ENCODE results near the gene CROCC2. TPM values are rescaled to one million over a fixed set of nuclear protein-coding genes. Genes with fewer than 3 reads are reported as not detected.
A peak's percentile ranks its signal among the peaks of the same experiment; 100 is the strongest.

The CROCC2 gene
- total RNA-seq, 4 donors from 2014 or later = 0.27 to 0.83 TPM; not detected in 2

- TF ChIP-seq CTCF (IDR thresholded peaks at IDR 0.05) (no peak), POLR2A (IDR thresholded peaks at IDR 0.05) (no peak)
- Histone ChIP-seq H3K4me1 (no peaks in the 10 kb centered on the region), H3K36me3 (no peaks in the 10 kb centered on the region), H3K27me3 (no peaks in the 10 kb centered on the region), H3K27ac (no peak overlapping the region), H3K9me3 (no peaks in the 10 kb centered on the region), H3K4me3 (no peak overlapping the region)
- DNase-seq = peak in 2 of 3 donors; percentile 35 to 39
Measured at GRCh38 chr2:240935103-240935876, 29.2 kb downstream of the CROCC2 start.

- H3K27ac ChIP-seq = no peak overlapping the region
- no peak overlapping the region for H3K4me3 ChIP-seq
- DNase-seq = peak in 2 of 3 donors; percentile 16 to 30
- no peaks in the 10 kb centered on the region for H3K27me3 ChIP-seq
- H3K36me3 ChIP-seq = no peaks in the 10 kb centered on the region
- no peak for TF ChIP-seq CTCF (IDR thresholded peaks at IDR 0.05)
- TF ChIP-seq POLR2A (IDR thresholded peaks at IDR 0.05) = no peak
- no peaks in the 10 kb centered on the region for H3K4me1 ChIP-seq
- no peaks in the 10 kb centered on the region for H3K9me3 ChIP-seq
Measured at GRCh38 chr2:240936106-240936505, 30.0 kb downstream of the CROCC2 start.

GRCh38 chr2:240946046-240946445, 39.9 kb downstream of the CROCC2 start:
- Histone ChIP-seq H3K9me3 (no peaks in the 10 kb centered on the region), H3K4me3 (no peak overlapping the region), H3K4me1 (no peaks in the 10 kb centered on the region), H3K27ac (no peak overlapping the region), H3K36me3 (no peaks in the 10 kb centered on the region), H3K27me3 (no peaks in the 10 kb centered on the region)
- peak in 2 of 3 donors; percentile 29 to 33 for DNase-seq
- TF ChIP-seq CTCF (IDR thresholded peaks at IDR 0.05) = no peak
- no peak for TF ChIP-seq POLR2A (IDR thresholded peaks at IDR 0.05)

- peak in 2 of 3 donors; percentile 25 to 37 for DNase-seq
- TF ChIP-seq POLR2A (IDR thresholded peaks at IDR 0.05) = no peak
- TF ChIP-seq CTCF (IDR thresholded peaks at IDR 0.05) = no peak
- no peaks in the 10 kb centered on the region for H3K9me3 ChIP-seq
- H3K4me1 ChIP-seq = no peaks in the 10 kb centered on the region
- no peak overlapping the region for H3K27ac ChIP-seq
- H3K4me3 ChIP-seq = no peak overlapping the region
- H3K36me3 ChIP-seq = no peaks in the 10 kb centered on the region
- H3K27me3 ChIP-seq = no peaks in the 10 kb centered on the region
Measured at GRCh38 chr2:240946654-240947053, 40.5 kb downstream of the CROCC2 start.

- DNase-seq = peak in 1 of 3 donors; percentile 36
Measured at GRCh38 chr2:240947176-240947575, 41.0 kb downstream of the CROCC2 start.

More at GRCh38 chr2:240947176-240947575, 41.0 kb downstream of the CROCC2 start:
- H3K27ac ChIP-seq = no peak overlapping the region
- H3K4me1 ChIP-seq = no peaks in the 10 kb centered on the region
- H3K36me3 ChIP-seq = no peaks in the 10 kb centered on the region
- no peaks in the 10 kb centered on the region for H3K27me3 ChIP-seq
- no peaks in the 10 kb centered on the region for H3K9me3 ChIP-seq
- no peak overlapping the region for H3K4me3 ChIP-seq
- TF ChIP-seq CTCF (IDR thresholded peaks at IDR 0.05) (no peak), POLR2A (IDR thresholded peaks at IDR 0.05) (no peak)

Data from Peyer's patch (tissue), 4 donors.